B cell (primary cell): ENCODE results near the gene AEBP1. TPM values are rescaled to one million over a fixed set of nuclear protein-coding genes. Genes with fewer than 3 reads are reported as not detected.

Experiments
- ATAC-seq: fragments of 200-7000 bp; cut with Tn5 transposase; one replicate; pipeline ENCODE4 v1.10.0; 2021; ENCODE audit warnings: low read depth, mild to moderate bottlenecking, moderate number of reproducible peaks, moderate library complexity
- CTCF ChIA-PET: fragments of 350-600 bp; sonication (Branson Sonifier 250); formaldehyde crosslinking; loops from one replicate; lab custom pipeline; 2021; ENCODE audit warnings: antibody characterized with exemption, inconsistent platforms; lab: Charles Lee
- POLR2A ChIA-PET: fragments of 350-600 bp; sonication (Branson Sonifier 250); formaldehyde crosslinking; loops from one replicate; lab custom pipeline; 2021; ENCODE audit warnings: antibody characterized with exemption; lab: Charles Lee
- DNase-seq: peaks from one replicate; pipeline ENCODE4 v3.0.0; 2013
- H2AFZ ChIP-seq: 2 replicates; pipeline ENCODE4 v1.6.1; 2012; ENCODE audit warnings: mild to moderate bottlenecking, low read depth, low read length; ENCODE audit not compliant: insufficient read depth, poor library complexity, severe bottlenecking
- H3K27ac ChIP-seq, 2 donors: 1 replicate in 1 of 2; 2 replicates in 1 of 2; pipeline ENCODE4 v1.5.1; 2012 to 2013; ENCODE audit warnings: low read length in 2 of 2, mild to moderate bottlenecking in 2 of 2, moderate library complexity in 1 of 2
- H3K27me3 ChIP-seq, 4 experiments: fragments of 200-600 bp in 1 of 4; sonication (generic) in 1 of 4; replicated peaks in 1 of 4; 1 replicate in 2 of 4; 2 replicates in 2 of 4; pipeline versions ENCODE4 v1.6.1 to v1.7.0; 2013 to 2016; ENCODE audit warnings: low read length in 3 of 4, mild to moderate bottlenecking in 2 of 4, mixed read lengths in 1 of 4, moderate library complexity in 1 of 4; ENCODE audit not compliant: insufficient read depth in 4 of 4, control insufficient read depth in 3 of 4; ENCODE audit errors: control extremely low read depth in 1 of 4
- H3K36me3 ChIP-seq, 2 experiments: replicated peaks in 1 of 2; 1 replicate in 1 of 2; 2 replicates in 1 of 2; pipeline versions ENCODE4 v1.6.1 to v1.7.1; 2013; ENCODE audit warnings: low read length in 1 of 2; ENCODE audit not compliant: insufficient read depth in 2 of 2, control insufficient read depth in 1 of 2; ENCODE audit errors: control extremely low read depth in 1 of 2, extremely low read depth in 1 of 2
- H3K4me1 ChIP-seq, 2 donors: fragments of 200-600 bp in 1 of 2; sonication (generic) in 1 of 2; 1 replicate in 1 of 2; 2 replicates in 1 of 2; pipeline versions ENCODE4 v1.5.1 to v1.6.1; 2013 to 2017; ENCODE audit warnings: low read length in 2 of 2; ENCODE audit not compliant: control insufficient read depth in 2 of 2, insufficient read depth in 2 of 2
- H3K4me2 ChIP-seq: replicated peaks from 2 replicates; pipeline ENCODE3; 2012; ENCODE audit warnings: mild to moderate bottlenecking, low read depth, low read length; ENCODE audit not compliant: poor library complexity, severe bottlenecking
- H3K4me3 ChIP-seq, 5 experiments: fragments of 200-600 bp in 1 of 5; sonication (generic) in 1 of 5; 1 replicate in 3 of 5; 2 replicates in 2 of 5; pipeline versions ENCODE4 v1.5.1 to v1.7.0; 2011 to 2016; ENCODE audit warnings: low read length in 4 of 5, mild to moderate bottlenecking in 4 of 5, low read depth in 2 of 5, control low read depth in 1 of 5, moderate library complexity in 1 of 5; ENCODE audit not compliant: insufficient read depth in 1 of 5; ENCODE audit errors: control extremely low read depth in 1 of 5, extremely low read depth in 1 of 5
- H3K79me2 ChIP-seq: fragments of 200-600 bp; sonication (generic); one replicate; pipeline ENCODE4 v1.6.0; 2016; ENCODE audit warnings: low read length; ENCODE audit not compliant: control insufficient read depth, insufficient read depth
- H3K9ac ChIP-seq: fragments of 200-600 bp; sonication (generic); 2 replicates; pipeline ENCODE4 v1.6.1; 2017; ENCODE audit warnings: mild to moderate bottlenecking, low read length, moderate library complexity
- H3K9me3 ChIP-seq, 3 donors: one replicate each; pipeline versions ENCODE4 v1.6.1 to v1.7.1; 2013; ENCODE audit warnings: low read length in 2 of 3; ENCODE audit not compliant: control insufficient read depth in 2 of 3, insufficient read depth in 1 of 3; ENCODE audit errors: control extremely low read depth in 1 of 3
- H4K20me1 ChIP-seq: 2 replicates; pipeline ENCODE4 v1.6.0; 2012; ENCODE audit warnings: mild to moderate bottlenecking, low read length; ENCODE audit not compliant: insufficient read depth, control insufficient read depth, poor library complexity, severe bottlenecking
- H3K27ac Mint-ChIP-seq: one replicate; pipeline ENCODE4 v1.8.0; 2021; ENCODE audit warnings: mixed read lengths
- H3K27me3 Mint-ChIP-seq: one replicate; pipeline ENCODE4 v1.8.0; 2021; ENCODE audit warnings: mixed read lengths
- H3K4me1 Mint-ChIP-seq: one replicate; pipeline ENCODE4 v1.8.0; 2021; ENCODE audit warnings: mixed read lengths
- H3K4me3 Mint-ChIP-seq: one replicate; pipeline ENCODE4 v1.8.0; 2021; ENCODE audit warnings: mixed read lengths
- H3K9me3 Mint-ChIP-seq: one replicate; pipeline ENCODE4 v1.8.0; 2022; ENCODE audit warnings: mixed read lengths; ENCODE audit not compliant: insufficient read depth
- CTCF ChIP-seq: fragments of 200-600 bp; IDR thresholded peaks from one replicate; pipeline ENCODE4 v1.8.0; 2022; ENCODE audit warnings: antibody characterized with exemption, mild to moderate bottlenecking
- EZH2 ChIP-seq: IDR thresholded peaks from 2 replicates; pipeline ENCODE4 v1.6.1; 2012; ENCODE audit warnings: borderline replicate concordance, low read depth, mild to moderate bottlenecking, moderate library complexity, low read length; ENCODE audit not compliant: insufficient read depth, poor library complexity, severe bottlenecking
- WGBS: methylation state at CpG from one replicate; pipeline ENCODE4 v1.1.5; 2013; ENCODE audit warnings: missing lambda C conversion rate; ENCODE audit not compliant: insufficient coverage; 5-methylcytosine and 5-hydroxymethylcytosine counted together
- intact Hi-C: fragments of 100-400 bp; cut with micrococcal nuclease; formaldehyde crosslinking; loops from one replicate; pipeline ENCODE4 v1.10.0; 2022
- polyA plus RNA-seq: library from polyadenylated mRNA; depleted of rRNA; stranded (reverse); fragments of >200 nt; gene quantifications from 2 replicates; pipeline ENCODE4 v1.2.3, GENCODE V29; 2012
- total RNA-seq, 2 donors: library from RNA; stranded (reverse); fragments of 120-200 nt in 1 of 2; gene quantifications; 1 replicate in 1 of 2; 2 replicates in 1 of 2; pipeline versions ENCODE4 v1.2.3 to v1.2.4, GENCODE V29; 2013 to 2022

AEBP1 gene
- total and polyA plus RNA-seq, 2 donors (not counting 1 experiment from before 2014, with no cell fraction given), result 20.2 to 36.7 TPM

DNA sequence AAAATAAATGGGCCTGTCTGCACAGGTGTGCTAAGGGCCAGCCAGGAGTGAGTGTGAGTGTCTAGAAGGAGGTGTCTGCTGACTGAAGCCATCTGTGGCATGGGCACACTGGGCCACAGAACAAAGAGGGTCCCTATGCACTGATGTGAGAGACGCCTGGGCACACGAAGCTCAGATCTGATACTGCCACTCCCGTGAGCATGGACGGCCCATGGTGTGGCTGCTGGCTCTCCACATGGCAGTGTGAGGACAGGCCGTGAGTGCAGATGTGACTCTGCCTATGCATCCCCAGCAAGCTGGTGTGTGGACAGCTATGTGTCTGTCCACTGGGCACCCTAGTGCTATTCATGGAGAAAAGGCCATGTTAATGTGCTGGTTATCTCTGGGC lies 49.8 kb downstream of the AEBP1 start:
- H3K27ac ChIP-seq, result no peak overlapping the region
- POLR2A ChIA-PET, result no interaction called here
- H3K79me2 ChIP-seq, result no peaks in the 10 kb centered on the region
- TF ChIP-seq CTCF (no peak), EZH2 (no peak)
- no peaks in the 10 kb centered on the region for H3K9me3 ChIP-seq
- no peaks in the 10 kb centered on the region for H3K36me3 ChIP-seq
- Mint-ChIP-seq H3K27ac (no peak overlapping the region), H3K4me3 (no peak overlapping the region), H3K4me1 (peaks cover 7% of the 10 kb centered on the region), H3K27me3 (no peaks in the 10 kb centered on the region), H3K9me3 (no peaks in the 10 kb centered on the region)
- intact Hi-C loops, result no loop called here
- no peak overlapping the region for H3K4me3 ChIP-seq
- H3K4me2 ChIP-seq, result no peak overlapping the region
- 96% methylated on average over 5 of the region's 5 CpGs for WGBS
- H3K9ac ChIP-seq, result no peak overlapping the region
- DNase-seq (no peak), ATAC-seq (no peak)
- CTCF ChIA-PET, result no interaction called here
- no peaks in the 10 kb centered on the region for H4K20me1 ChIP-seq
- H3K4me1 ChIP-seq, result peaks cover 0 to 11% of the 10 kb centered on the region in 2 donors
- no peaks in the 10 kb centered on the region for H3K27me3 ChIP-seq
- no peak overlapping the region for H2AFZ ChIP-seq

DNA sequence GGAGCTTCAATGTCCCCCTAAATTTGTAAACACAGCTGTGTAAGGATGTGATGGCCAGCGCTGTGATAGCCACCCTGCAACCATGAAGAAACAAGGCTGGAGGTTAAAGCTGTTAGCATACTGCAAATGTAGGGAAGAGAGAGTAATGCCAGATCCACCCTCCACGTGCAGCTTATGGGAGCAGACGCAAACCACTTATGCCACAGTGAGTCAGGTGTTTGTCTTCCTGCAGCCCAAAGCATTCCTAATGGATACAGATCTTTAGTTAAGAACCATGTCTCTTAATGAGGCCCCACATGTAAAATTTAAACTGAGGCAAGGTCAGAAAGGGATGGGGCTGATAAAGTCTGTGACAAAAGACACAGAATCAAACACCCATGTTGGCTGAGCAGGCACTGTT lies 50.6 kb downstream of the AEBP1 start:
- ATAC-seq (no peak), DNase-seq (no peak)
- ChIA-PET POLR2A (no interaction called here), CTCF (no interaction called here)
- no peaks in the 10 kb centered on the region for H3K9me3 Mint-ChIP-seq
- no peaks in the 10 kb centered on the region for H4K20me1 ChIP-seq
- H3K27ac ChIP-seq, result no peak overlapping the region
- H3K79me2 ChIP-seq, result no peaks in the 10 kb centered on the region
- H2AFZ ChIP-seq, result no peak overlapping the region
- H3K36me3 ChIP-seq, result no peaks in the 10 kb centered on the region
- WGBS, result 75% methylated on average over 2 of the region's 3 CpGs
- no peak overlapping the region for H3K4me3 Mint-ChIP-seq
- no peaks in the 10 kb centered on the region for H3K27me3 ChIP-seq
- TF ChIP-seq CTCF, result no peak
- intact Hi-C loops, result no loop called here
- H3K4me3 ChIP-seq, result no peak overlapping the region
- no peak overlapping the region for H3K27ac Mint-ChIP-seq
- H3K4me1 Mint-ChIP-seq, result peaks cover 7% of the 10 kb centered on the region
- H3K27me3 Mint-ChIP-seq, result no peaks in the 10 kb centered on the region
- no peak overlapping the region for H3K4me2 ChIP-seq
- no peak overlapping the region for H3K9ac ChIP-seq
- peaks cover 0 to 11% of the 10 kb centered on the region in 2 donors for H3K4me1 ChIP-seq
- no peaks in the 10 kb centered on the region for H3K9me3 ChIP-seq
